ENCODE results near the gene FABP7.

Gene FABP7

DNA sequence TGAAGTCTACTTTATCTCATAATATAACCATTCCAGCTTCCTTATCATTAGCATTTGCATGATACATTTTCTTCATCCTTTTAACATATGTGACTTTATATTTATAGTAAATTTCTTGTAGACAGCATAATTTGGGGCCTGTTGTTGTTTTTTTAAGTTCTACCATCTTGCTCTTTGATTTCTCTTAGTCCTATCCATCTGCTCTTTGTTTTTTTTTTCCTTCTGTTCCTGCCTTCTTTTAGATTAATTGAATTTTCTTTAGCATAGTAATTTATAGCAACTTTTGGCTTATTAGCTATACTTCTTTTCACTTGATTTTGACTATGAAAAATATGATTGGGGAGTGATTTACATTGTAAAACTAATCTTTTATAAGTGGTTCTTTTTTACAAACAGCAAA is 19.2 kb upstream of the FABP7 start:
- H3K4me3 ChIP-seq (replicated peaks; ENCODE audit: low read depth, low read length) = no peak overlapping the region
- no peaks in the 10 kb centered on the region for H3K27me3 ChIP-seq (replicated peaks; ENCODE audit: control insufficient read depth, insufficient read depth, low read length)
- no peak for DNase-seq (ENCODE audit: extremely low read depth, insufficient read length)
- no peaks in the 10 kb centered on the region for H3K36me3 ChIP-seq (ENCODE audit: control insufficient read depth, insufficient read depth, low read length)
- TF ChIP-seq, protein P1, sequence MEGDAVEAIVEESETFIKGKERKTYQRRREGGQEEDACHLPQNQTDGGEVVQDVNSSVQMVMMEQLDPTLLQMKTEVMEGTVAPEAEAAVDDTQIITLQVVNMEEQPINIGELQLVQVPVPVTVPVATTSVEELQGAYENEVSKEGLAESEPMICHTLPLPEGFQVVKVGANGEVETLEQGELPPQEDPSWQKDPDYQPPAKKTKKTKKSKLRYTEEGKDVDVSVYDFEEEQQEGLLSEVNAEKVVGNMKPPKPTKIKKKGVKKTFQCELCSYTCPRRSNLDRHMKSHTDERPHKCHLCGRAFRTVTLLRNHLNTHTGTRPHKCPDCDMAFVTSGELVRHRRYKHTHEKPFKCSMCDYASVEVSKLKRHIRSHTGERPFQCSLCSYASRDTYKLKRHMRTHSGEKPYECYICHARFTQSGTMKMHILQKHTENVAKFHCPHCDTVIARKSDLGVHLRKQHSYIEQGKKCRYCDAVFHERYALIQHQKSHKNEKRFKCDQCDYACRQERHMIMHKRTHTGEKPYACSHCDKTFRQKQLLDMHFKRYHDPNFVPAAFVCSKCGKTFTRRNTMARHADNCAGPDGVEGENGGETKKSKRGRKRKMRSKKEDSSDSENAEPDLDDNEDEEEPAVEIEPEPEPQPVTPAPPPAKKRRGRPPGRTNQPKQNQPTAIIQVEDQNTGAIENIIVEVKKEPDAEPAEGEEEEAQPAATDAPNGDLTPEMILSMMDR (IDR thresholded peaks at IDR 0.05; ENCODE audit: insufficient read depth, low read length, poor library complexity, severe bottlenecking) = no peak

- TF ChIP-seq, protein P1 (IDR thresholded peaks at IDR 0.05; ENCODE audit: insufficient read depth, low read length, poor library complexity, severe bottlenecking) = no peak
- no peak for DNase-seq (ENCODE audit: extremely low read depth, insufficient read length)
- H3K4me3 ChIP-seq (replicated peaks; ENCODE audit: low read depth, low read length) = no peak overlapping the region
- H3K27me3 ChIP-seq (replicated peaks; ENCODE audit: control insufficient read depth, insufficient read depth, low read length) = no peaks in the 10 kb centered on the region
- H3K36me3 ChIP-seq (ENCODE audit: control insufficient read depth, insufficient read depth, low read length) = no peaks in the 10 kb centered on the region
Observed at GRCh38 chr6:122766256-122766655, 13.3 kb upstream of the FABP7 start.

DNA sequence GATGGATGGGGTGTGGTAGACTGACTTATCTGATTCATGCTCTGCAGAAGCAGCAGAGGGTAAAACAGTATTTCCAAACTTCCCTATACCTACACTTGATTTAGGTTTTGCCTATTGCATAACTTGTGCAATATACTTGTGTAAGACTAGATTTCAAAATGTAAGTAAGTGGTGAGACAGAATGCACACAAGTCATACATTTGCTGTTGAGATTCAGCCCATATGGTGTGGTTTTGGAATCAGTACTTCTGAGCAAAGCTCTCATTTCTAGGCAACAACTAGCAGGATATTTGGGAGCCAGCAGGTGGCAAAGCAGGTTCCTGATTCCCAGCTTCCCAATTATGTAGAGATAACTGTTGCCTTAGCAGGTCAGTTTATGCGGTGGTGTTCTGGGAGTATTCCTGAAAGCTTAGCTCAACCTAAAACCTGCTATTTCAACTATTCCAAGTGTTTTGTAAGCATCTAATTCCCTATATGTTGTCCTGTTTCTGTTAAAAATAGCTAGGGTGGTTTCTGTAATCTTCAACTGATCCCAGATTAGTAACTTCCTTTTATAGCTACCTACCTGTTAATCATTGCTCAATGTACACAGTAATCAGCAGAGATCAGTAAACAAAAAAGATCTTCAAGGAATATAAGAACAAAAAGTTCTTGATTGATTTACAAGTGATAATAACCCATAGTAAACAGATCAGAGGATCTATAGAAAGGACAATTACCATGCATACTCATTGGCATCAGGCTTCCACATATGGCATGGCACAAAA is 8.5 kb upstream of the FABP7 start:
- Histone ChIP-seq H3K4me3 (replicated peaks; ENCODE audit: low read depth, low read length) (no peak overlapping the region), H3K27me3 (replicated peaks; ENCODE audit: control insufficient read depth, insufficient read depth, low read length) (no peaks in the 10 kb centered on the region), H3K36me3 (ENCODE audit: control insufficient read depth, insufficient read depth, low read length) (no peaks in the 10 kb centered on the region)
- TF ChIP-seq, protein P1 (IDR thresholded peaks at IDR 0.05; ENCODE audit: insufficient read depth, low read length, poor library complexity, severe bottlenecking) = no peak
- no peak for DNase-seq (ENCODE audit: extremely low read depth, insufficient read length)

- TF ChIP-seq, protein P1 (IDR thresholded peaks at IDR 0.05; ENCODE audit: insufficient read depth, low read length, poor library complexity, severe bottlenecking) = no peak
- Histone ChIP-seq H3K27me3 (replicated peaks; ENCODE audit: control insufficient read depth, insufficient read depth, low read length) (no peaks in the 10 kb centered on the region), H3K4me3 (replicated peaks; ENCODE audit: low read depth, low read length) (no peak overlapping the region), H3K36me3 (ENCODE audit: control insufficient read depth, insufficient read depth, low read length) (no peaks in the 10 kb centered on the region)
- no peak for DNase-seq (ENCODE audit: extremely low read depth, insufficient read length)
Observed at GRCh38 chr6:122772724-122773415, 6.6 kb upstream of the FABP7 start.

- DNase-seq (ENCODE audit: extremely low read depth, insufficient read length) = no peak
- Histone ChIP-seq H3K27me3 (replicated peaks; ENCODE audit: control insufficient read depth, insufficient read depth, low read length) (peaks cover 1% of the 10 kb centered on the region), H3K36me3 (ENCODE audit: control insufficient read depth, insufficient read depth, low read length) (no peaks in the 10 kb centered on the region), H3K4me3 (replicated peaks; ENCODE audit: low read depth, low read length) (no peak overlapping the region)
- TF ChIP-seq, protein P1 (IDR thresholded peaks at IDR 0.05; ENCODE audit: insufficient read depth, low read length, poor library complexity, severe bottlenecking) = no peak
Observed at GRCh38 chr6:122775975-122776374, 3.5 kb upstream of the FABP7 start.
